HG03159 (cell line): ENCODE measurements around the gene RUSC2.
"Not testable (repeated sequence)": the region's sequence is repeated elsewhere in the genome, so short reads cannot be mapped to it uniquely, and the experiment has no call there.

ENCODE experiments used
- ATAC-seq: cut with Tn5 transposase; IDR thresholded peaks from one replicate; pipeline ENCODE4 v1.9.1; 2021; ENCODE audit warnings: mild to moderate bottlenecking, moderate library complexity; ENCODE audit not compliant: unreplicated experiment

The RUSC2 gene

DNA sequence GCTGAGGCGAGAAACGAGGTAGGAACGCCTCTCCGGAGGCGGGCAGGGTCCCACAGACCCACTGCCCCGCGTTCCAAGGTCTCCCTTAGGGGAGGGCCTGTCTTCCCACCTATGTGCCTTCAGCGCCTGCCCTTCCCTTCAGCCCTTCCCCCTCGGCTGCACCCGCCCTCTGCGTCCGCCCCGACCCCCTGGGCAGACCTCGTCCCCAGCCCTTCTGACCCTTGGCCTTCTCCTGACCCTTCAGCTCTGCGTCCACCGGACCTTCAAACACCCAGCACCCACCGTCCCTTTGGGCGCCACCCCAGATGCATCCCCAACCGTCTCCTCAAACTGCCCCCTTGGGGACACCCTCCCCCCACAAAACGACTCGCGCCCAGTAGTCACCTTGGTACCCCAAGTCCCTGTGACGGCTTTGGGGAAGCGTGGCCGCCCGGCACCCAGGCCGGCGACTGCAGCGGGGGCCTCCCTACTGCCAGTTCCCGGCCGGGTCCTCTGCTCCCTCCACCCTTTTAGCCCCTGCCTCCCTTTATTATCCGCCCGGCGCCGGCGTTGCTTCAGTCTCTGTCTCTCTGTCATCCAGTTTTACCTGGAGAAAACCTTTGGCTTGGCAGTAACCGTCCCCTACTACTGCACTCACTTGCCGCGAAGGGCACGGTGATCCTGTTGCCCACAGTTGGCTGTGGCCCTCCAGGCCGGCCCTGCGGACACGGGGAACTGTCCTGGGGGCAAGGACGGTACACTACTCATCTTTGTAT, 421 bp downstream of the RUSC2 start:
- ATAC-seq = no peak

DNA sequence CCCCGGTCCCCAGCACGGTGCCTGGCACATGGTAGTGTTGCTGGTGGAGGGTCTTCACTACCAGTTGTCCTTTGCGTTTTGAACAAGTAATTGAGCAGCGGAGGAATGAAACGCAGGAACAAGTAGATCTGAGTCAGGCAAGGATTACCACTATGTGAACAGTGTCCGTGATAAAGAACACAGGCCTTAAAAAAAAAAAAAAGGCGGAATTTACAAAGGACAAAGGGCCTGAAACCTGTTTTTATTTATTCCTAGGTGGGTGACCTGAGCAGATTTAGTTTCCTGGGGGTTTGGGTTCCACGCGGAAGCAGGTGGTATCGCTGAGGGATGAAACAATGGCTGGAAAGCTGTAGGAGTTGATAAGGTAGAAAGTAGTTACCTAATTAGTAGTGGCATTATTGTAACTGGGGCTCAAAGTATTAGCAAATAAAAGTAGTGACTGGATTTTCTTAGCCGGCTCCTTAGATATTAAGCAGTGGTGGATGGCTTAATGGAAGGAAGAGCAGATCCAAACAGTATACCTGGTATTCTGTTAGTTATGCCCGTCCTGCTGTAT, 1.1 kb downstream of the RUSC2 start:
- ATAC-seq = no peak

GRCh38 chr9:35493119-35493518, 3.2 kb downstream of the RUSC2 start:
- ATAC-seq = not testable (repeated sequence)

DNA sequence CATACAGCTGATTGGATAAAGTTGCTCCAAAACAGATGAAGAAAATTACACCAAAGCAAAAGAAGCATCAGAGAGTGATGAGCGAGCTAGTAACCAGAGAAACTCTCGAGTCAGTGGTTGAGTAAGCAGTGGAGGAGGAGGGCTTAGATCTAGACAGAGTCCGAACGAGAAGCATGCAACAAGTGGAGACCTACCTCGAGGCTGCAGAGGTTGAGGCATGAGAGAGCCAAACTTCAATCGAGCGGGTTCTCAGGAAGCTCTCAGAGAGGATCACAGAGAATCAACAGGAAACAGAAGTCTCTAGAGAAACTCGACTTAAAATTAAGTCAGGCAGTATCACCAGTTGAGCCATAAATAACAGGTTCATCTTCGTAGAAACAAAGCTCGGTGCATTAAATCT, 6.1 kb downstream of the RUSC2 start:
- ATAC-seq = no peak

GRCh38 chr9:35498245-35498644, 8.3 kb downstream of the RUSC2 start:
- not testable (repeated sequence) for ATAC-seq

DNA sequence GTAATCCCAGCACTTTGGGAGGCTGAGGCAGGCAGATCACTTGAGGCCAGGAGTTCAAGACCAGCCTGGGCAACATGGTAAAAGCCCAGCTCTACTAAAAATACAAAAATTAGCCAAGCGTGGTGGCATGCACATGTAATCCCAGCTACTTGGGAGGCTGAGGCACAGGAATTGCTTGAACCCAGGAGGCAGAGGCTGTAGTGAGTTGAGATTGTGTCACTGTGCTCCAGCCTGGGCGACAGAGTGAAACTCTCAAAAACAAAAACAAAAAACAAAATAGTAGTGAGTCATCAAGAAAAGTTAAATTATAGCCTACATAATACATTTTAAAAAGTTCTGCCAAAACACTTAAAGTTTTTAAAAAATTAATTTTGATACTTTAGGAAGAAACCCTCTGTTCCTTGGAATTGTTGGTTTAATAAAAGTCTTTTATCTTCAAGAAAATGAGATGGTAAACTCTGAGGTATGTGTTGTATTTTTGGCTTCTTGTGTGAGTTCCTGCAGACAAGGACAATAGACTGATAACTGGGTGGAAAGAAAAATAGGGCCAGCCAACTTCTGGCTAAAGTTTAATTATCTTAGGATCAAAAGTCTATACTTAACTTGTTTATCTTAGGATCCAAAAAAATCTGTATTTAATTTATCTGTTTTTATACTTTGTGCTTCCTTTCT, 9.3 kb downstream of the RUSC2 start:
- ATAC-seq = no peak

DNA sequence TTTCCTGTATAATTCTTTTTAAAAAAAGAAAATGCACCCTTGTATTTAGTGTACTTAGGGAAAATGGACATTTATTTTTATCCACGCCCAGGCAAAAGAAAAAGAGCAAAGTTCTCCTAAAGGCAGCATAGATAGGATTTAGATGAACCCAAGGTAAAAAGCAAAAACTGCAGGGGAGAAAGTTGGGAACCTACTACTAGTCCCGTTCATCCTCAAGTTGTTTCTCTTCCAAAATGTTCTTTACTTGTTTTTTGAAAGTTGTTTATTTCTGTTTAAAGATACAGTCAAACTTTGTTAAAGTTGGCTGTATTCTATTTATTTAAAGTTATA, 9.8 kb downstream of the RUSC2 start:
- no peak for ATAC-seq

- no peak for ATAC-seq
Observed at GRCh38 chr9:35500130-35500748, 10.3 kb downstream of the RUSC2 start.

DNA sequence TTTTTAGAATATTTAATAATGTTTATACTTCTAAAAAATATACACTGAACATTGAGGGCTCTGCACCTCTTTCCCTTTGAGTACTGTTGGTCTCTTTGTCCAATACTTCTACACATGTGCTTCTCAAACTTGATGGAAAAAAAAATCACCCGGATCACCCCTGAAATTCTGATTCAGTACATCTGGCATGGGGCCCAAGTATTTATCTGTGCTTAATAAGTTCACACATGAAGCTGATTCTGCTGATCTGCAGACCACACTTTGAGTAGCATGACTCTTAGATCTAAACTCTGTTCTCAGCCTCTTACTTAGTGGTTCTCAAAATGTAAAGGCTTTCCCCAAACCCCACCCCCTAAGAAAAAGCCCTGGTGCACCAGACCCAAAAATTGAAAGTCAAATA, 12.0 kb downstream of the RUSC2 start:
- ATAC-seq = no peak

- ATAC-seq = no peak
Observed at GRCh38 chr9:35506359-35506758, 16.4 kb downstream of the RUSC2 start.

- no peak for ATAC-seq
Observed at GRCh38 chr9:35508069-35508468, 18.2 kb downstream of the RUSC2 start.

GRCh38 chr9:35510383-35510753, 20.5 kb downstream of the RUSC2 start:
- no peak for ATAC-seq

DNA sequence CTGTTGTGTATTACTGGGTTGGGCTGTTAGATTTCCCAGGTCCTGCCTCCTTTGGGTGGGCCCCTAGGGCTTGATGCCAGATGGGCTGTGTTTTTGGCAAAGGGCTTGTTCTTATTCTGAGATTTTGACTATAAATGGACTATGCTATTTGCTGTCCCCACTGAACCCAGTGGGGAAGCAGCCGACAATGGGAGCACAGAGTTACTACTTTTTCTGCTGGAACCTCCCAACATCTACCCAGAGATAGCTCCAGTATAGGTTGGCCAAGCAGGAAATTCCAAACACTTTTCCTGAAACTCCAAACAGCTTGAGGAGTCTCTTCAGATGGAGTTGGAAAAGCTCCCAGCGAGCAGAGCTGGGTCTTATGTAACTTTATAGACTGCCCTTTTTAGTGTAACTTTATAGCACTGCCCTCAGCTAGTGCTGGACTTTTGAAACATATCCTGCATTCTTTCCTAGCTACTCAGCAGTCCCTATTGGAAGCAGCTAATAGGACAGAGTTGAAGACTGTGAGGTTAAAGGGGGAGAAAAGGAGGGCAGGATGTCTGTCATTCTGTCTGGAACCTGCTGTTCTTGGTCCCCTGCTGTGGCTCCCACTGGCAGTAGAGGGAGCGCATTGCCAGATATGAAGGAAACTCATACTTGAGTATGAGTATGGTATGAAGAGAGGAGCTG, 21.0 kb downstream of the RUSC2 start:
- ATAC-seq = no peak

GRCh38 chr9:35511453-35511852, 21.5 kb downstream of the RUSC2 start:
- no peak for ATAC-seq

- ATAC-seq = no peak
Observed at GRCh38 chr9:35515766-35516165, 25.9 kb downstream of the RUSC2 start.

DNA sequence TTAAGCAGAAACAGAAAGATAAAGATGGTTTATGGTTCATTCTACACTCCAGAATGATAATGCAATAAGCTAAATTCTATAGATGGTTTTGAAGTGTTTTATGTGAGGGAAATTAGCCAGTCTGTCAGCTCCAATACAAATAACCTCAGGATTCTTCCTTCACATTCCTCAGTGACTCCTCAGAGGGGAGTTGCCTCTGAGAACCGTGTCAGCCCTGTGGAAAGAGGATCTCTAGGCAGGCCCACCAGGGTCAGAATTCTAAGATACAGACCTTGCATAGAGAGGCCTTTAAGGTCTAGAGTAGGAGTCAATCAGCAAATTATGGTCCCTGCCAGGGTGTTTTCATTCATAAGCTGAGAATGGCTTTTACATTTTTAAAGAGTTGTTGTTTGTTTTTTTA, 26.6 kb downstream of the RUSC2 start:
- ATAC-seq = no peak

GRCh38 chr9:35517131-35517530, 27.2 kb downstream of the RUSC2 start:
- ATAC-seq = no peak

GRCh38 chr9:35517552-35518224, 27.8 kb downstream of the RUSC2 start:
- ATAC-seq = no peak

DNA sequence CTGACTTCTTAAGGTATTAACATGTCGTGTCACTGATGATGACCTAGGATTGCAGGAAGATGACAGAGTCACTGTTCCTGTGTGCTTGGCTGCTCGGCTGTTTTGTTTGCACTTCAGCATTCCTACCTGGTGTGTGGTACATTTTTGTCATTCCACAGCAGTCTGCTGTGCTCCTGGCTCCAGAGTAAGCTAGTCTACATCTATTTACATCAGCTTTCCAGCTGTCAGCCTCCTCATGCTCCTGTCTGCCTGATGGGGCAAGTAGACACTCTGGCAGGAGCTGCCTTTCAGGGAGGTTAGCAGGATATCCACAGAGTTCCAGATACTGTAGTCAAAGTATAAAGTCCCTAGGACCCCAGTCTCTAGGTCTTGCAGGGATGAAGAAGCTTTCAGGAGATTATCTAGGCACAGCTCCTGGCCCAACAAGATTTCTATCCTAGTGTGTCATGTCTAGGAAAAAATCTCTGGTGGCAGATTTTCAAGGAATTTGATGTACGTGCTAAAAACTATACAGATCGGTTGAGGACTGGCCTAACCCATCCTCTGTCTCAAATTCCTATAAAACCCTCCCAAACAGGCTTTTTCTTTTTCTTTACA, 28.4 kb downstream of the RUSC2 start:
- ATAC-seq = no peak

- no peak for ATAC-seq
Observed at GRCh38 chr9:35518981-35519679, 29.2 kb downstream of the RUSC2 start.
